HCT116 (cell line): ENCODE measurements around the gene CDC14B.

Source experiments
- EZH2 ChIP-seq: fragments of 200-600 bp; sonication (generic); IDR thresholded peaks from 2 replicates; pipeline ENCODE4 v1.6.1; 2017; ENCODE audit warnings: antibody characterized with exemption, mixed run types
- FOSL1 ChIP-seq: IDR thresholded peaks from 2 replicates; pipeline ENCODE4 v1.6.1; 2012; ENCODE audit warnings: low read depth
- POLR2A ChIP-seq: IDR thresholded peaks from 2 replicates; pipeline ENCODE4 v1.7.0; 2011; ENCODE audit warnings: borderline replicate concordance; ENCODE audit not compliant: insufficient read depth, insufficient read length; ENCODE audit errors: extremely low read depth
- POLR2AphosphoS5 ChIP-seq: IDR thresholded peaks from 2 replicates; pipeline ENCODE4 v1.6.1; 2011; ENCODE audit warnings: mild to moderate bottlenecking, low read depth, low read length, moderate library complexity
- SIN3A ChIP-seq: IDR thresholded peaks from 2 replicates; pipeline ENCODE4 v1.6.1; 2012; ENCODE audit warnings: low read depth
- SP1 ChIP-seq: IDR thresholded peaks from 2 replicates; pipeline ENCODE4 v1.6.1; 2012; ENCODE audit warnings: low read depth
- YY1 ChIP-seq: IDR thresholded peaks from 2 replicates; pipeline ENCODE4 v1.6.1; 2011; ENCODE audit warnings: low read length, low read depth, moderate library complexity, mild to moderate bottlenecking; ENCODE audit not compliant: insufficient replicate concordance; ENCODE audit errors: extremely low read depth
- ZFX ChIP-seq: fragments of 450-650 bp; IDR thresholded peaks from 2 replicates; pipeline ENCODE4 v1.6.1; 2017
- ZNF274 ChIP-seq: fragments of 200-500 bp; sonication (Bioruptor generic); IDR thresholded peaks from 2 replicates; pipeline ENCODE4 v1.6.1; 2014; ENCODE audit warnings: mild to moderate bottlenecking, low read depth, low read length, inconsistent platforms
- TF ChIP-seq, protein P1 (sequence below), 3 experiments: fragments of 200-600 bp in 1 of 3; sonication (generic) in 1 of 3; IDR thresholded peaks in 2 of 3; conservative IDR thresholded peaks in 1 of 3; 2 replicates each; pipeline ENCODE4 v1.5.1; 2012 to 2017; ENCODE audit warnings: low read depth in 2 of 3, low read length in 2 of 3, antibody characterized with exemption in 1 of 3, borderline replicate concordance in 1 of 3, control low read depth in 1 of 3, mild to moderate bottlenecking in 1 of 3, mixed read lengths in 1 of 3, mixed run types in 1 of 3, moderate library complexity in 1 of 3; ENCODE audit not compliant: insufficient read depth in 1 of 3
- TF ChIP-seq, protein P2 (sequence below): IDR thresholded peaks from 2 replicates; pipeline ENCODE4 v1.6.1; 2012; ENCODE audit warnings: low read depth
- TF ChIP-seq, protein P3 (sequence below): IDR thresholded peaks from 2 replicates; pipeline ENCODE4 v1.6.1; 2012

DNA sequence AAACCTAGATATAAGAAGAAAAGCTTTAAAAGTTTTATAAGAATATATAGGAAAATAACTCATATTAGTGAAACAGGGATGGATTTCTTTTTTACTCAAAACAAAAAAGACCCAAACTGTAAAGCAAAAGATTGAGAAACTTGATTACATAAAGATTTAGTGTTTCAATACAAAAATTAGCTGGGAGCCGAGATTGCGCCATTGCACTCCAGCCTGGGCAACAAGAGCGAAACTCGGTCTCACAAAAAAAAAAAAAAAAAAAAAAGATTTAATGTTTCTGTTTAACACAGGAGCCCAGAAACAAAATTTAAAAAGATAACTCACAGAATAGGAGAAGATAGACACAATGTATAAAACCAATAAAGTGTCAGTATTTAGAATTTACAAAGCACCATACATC is 45.2 kb downstream of the CDC14B start:
- TF ChIP-seq POLR2A (no peak), POLR2AphosphoS5 (no peak), YY1 (no peak), SP1 (no peak), ZFX (no peak), FOSL1 (no peak), ZNF274 (no peak), SIN3A (no peak), EZH2 (no peak)
- TF ChIP-seq, protein P1, sequence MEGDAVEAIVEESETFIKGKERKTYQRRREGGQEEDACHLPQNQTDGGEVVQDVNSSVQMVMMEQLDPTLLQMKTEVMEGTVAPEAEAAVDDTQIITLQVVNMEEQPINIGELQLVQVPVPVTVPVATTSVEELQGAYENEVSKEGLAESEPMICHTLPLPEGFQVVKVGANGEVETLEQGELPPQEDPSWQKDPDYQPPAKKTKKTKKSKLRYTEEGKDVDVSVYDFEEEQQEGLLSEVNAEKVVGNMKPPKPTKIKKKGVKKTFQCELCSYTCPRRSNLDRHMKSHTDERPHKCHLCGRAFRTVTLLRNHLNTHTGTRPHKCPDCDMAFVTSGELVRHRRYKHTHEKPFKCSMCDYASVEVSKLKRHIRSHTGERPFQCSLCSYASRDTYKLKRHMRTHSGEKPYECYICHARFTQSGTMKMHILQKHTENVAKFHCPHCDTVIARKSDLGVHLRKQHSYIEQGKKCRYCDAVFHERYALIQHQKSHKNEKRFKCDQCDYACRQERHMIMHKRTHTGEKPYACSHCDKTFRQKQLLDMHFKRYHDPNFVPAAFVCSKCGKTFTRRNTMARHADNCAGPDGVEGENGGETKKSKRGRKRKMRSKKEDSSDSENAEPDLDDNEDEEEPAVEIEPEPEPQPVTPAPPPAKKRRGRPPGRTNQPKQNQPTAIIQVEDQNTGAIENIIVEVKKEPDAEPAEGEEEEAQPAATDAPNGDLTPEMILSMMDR (IDR thresholded peaks at IDR 0.05 in 2 of 3, conservative IDR thresholded peaks at IDR 0.05 in 1 of 3; ENCODE audit: borderline replicate concordance in 1 of 3, insufficient read depth in 1 of 3, low read depth in 2 of 3, low read length in 2 of 3): no peak
- TF ChIP-seq, protein P2, sequence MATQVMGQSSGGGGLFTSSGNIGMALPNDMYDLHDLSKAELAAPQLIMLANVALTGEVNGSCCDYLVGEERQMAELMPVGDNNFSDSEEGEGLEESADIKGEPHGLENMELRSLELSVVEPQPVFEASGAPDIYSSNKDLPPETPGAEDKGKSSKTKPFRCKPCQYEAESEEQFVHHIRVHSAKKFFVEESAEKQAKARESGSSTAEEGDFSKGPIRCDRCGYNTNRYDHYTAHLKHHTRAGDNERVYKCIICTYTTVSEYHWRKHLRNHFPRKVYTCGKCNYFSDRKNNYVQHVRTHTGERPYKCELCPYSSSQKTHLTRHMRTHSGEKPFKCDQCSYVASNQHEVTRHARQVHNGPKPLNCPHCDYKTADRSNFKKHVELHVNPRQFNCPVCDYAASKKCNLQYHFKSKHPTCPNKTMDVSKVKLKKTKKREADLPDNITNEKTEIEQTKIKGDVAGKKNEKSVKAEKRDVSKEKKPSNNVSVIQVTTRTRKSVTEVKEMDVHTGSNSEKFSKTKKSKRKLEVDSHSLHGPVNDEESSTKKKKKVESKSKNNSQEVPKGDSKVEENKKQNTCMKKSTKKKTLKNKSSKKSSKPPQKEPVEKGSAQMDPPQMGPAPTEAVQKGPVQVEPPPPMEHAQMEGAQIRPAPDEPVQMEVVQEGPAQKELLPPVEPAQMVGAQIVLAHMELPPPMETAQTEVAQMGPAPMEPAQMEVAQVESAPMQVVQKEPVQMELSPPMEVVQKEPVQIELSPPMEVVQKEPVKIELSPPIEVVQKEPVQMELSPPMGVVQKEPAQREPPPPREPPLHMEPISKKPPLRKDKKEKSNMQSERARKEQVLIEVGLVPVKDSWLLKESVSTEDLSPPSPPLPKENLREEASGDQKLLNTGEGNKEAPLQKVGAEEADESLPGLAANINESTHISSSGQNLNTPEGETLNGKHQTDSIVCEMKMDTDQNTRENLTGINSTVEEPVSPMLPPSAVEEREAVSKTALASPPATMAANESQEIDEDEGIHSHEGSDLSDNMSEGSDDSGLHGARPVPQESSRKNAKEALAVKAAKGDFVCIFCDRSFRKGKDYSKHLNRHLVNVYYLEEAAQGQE: no peak
- TF ChIP-seq, protein P3, sequence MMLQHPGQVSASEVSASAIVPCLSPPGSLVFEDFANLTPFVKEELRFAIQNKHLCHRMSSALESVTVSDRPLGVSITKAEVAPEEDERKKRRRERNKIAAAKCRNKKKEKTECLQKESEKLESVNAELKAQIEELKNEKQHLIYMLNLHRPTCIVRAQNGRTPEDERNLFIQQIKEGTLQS: no peak
